Fibroblast of peridontal ligament (primary cell): ENCODE results near the gene PLPPR1.

Experiments used
- DNase-seq: peaks from one replicate; pipeline ENCODE4 v3.0.0-alpha.2; 2010; ENCODE audit errors: extremely low read depth

Gene PLPPR1

GRCh38 chr9:101341958-101342357 lies 313.4 kb downstream of the PLPPR1 start:
- no peak for DNase-seq

DNA sequence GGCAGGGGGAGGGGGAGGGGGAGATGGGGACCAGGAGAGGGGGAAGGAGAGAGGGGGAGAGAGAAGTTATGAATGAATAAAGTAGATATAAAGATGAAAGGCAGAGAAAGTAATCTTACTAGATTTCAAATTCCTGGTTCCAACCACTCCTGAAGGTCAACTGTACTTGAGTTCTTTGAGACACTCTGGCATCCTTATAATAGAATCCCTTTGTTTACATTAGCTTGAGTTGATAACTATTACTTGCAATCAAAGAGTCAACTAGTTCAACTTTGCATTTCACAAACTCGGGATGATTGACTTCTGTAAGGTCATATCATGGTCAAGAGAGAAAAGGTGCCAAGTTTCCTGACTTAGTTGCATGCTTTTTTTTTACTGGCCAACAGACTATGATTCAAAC lies 314.1 kb downstream of the PLPPR1 start:
- DNase-seq = no peak

DNA sequence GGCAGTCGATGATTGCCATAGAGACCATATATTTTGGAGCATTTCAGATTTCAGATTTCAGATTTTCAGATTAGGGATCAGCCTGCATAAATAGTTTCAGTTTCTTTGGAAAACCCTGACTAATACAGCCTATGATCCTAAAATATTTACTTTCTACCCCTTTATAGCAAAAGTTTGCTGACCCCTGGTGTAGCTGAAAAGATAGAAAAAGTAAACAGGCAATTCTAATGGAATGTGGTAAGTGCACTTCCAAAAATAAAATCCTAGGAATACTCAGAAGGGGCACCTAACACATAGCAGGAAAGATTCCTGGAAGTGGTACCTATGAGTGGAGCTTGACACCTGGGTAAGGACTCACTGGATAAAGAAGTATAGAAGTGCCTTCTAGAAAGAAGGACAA lies 321.8 kb downstream of the PLPPR1 start:
- no peak for DNase-seq

- no peak for DNase-seq
These were observed 324.5 kb downstream of the PLPPR1 start for GRCh38 chr9:101352892-101353463.

GRCh38 chr9:101353683-101354082 lies 325.2 kb downstream of the PLPPR1 start:
- no peak for DNase-seq

DNA sequence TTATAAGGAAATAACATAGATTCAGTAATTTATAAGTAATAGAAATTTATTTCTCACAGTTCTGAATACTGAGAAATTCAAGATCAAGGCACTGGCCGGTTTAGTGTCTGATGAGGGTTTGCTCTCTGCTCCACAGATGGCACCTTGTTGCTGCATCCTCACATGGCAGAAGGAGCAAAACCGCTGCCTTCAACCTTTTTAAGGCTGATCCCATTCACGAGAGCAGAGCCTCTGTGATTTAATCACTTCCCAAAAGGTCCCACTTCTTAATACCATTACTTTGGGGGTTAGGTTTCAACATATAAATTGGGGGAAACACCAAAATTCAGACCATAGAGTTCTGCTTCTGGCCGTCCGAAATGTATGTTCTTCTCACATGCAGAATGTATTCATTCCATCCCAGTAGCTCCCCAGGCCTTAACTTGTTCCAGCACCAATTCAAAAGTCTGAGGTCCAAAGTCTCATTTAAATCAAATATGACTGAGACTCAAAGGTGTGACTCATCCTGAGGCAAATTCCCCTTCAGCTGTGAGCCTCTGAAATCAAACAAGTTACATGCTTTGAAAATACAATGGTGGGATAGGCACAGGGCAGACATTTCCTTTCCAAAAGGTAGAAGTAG lies 325.7 kb downstream of the PLPPR1 start:
- DNase-seq = no peak

DNA sequence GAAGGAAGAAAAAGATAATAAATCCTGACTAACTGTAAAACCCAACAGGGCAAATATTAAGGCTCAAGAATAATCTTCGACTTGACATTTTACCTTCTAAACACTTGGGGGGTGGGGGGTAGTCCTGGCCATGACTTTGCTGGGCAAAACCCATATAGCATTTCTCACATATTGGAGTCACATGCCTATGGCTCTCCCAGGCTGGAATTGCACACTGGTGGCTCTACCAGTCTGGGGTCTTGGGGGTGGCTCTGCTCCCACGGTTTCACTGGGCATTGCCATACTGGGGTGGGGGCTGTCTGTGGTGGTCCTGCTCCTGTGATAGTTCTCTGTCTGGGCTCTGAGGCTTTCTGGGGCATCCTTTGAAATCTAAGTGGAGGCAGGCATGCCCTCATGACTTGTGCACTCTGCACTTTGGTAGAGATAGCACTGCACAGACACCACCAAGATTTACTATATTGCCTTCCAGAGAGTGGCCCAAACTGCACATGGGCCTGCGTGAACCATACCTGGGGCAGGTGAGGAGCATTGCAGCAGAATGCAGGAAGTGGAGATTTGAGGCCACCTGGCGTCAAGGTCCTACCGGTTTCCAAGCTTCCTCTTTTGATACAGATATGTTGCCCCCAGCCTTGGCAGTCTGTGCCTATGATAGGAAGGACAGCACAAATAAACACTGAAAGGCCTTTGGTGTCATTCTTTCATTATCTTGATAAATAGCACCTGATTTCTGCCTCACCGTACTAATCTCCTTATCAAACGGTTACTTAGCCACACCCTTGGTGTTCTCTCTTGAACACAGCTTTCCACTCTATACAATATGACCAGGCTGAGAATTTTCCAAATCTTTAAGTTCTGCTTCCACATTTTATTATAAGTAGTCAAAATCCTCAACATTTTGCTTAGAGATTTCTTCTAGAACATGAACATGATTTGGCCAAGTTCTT lies 326.5 kb downstream of the PLPPR1 start:
- no peak for DNase-seq

DNA sequence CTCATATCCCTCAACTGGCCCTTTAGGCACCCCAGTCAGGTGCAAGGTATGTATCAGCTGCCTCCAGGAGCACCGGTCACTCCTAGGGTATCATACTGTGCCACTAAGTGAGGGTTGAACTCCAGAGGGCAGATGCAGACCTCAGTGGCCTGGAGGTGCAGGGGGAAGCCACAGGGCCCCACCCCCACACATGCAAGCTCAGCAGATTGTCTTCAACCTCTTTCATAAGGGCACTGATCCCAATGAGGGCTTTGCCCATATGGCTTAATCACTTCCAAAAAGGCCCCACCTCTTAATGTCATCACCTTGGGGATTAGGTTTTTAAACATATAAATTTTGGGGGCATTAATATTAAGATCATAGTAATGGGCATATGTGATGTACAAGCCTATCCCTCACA lies 328.1 kb downstream of the PLPPR1 start:
- no peak for DNase-seq

DNA sequence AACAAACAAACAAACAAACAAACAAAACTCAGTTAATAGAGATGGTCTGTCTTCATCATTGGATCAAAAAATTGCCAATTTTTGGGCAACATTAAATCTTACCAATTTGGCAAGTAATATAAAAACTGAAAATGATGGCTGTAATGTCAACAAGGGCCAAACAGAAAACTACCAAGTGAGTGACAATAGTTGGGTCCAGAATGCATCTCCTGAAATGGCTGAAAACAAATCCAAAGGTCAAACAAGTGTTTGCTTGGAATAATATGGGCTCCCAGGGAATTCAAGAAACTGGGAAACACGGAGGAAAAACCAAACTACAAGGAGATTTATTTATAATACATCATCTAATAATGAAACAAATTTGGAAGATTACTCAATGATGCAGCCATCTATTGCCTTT lies 331.2 kb downstream of the PLPPR1 start:
- DNase-seq = no peak

DNA sequence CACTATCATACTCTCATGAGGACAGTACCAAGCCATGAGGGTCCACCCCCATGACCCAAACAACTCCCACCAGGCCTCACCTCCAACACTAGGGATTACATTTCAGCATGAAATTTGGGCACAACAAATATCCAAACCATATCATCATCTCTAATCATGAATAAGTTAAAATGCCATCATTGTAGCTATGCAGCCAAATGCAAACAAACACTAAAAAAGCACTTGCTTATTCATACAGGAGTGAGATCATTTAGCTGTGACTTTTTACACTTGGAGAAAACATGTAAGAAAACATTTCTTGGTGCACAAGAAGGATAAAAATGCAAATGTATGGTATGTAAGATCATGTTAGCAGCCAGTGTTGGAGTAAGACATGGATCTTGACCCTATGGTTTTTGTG lies 332.1 kb downstream of the PLPPR1 start:
- no peak for DNase-seq

DNA sequence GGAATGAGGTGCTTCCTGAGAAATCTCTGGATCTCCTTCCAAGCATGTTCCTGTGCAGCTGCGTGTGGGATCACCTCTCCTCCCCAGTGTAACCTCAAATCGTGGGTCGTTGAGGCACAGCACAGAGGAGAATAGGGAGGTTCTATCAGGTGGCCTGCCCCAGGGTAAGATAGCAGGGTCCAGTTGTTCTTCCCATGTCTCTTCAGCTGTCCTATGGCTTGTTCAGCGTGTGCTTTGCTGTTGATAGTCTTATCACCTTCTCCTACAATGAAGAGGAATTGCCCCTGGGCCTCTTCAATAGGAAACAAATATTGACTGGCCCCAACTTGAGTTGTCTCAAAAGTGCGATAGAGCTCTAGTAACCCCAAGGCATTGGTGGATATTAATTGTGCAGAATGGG lies 333.9 kb downstream of the PLPPR1 start:
- DNase-seq = no peak

GRCh38 chr9:101365181-101365580 lies 336.7 kb downstream of the PLPPR1 start:
- peak; percentile 25 for DNase-seq

DNA sequence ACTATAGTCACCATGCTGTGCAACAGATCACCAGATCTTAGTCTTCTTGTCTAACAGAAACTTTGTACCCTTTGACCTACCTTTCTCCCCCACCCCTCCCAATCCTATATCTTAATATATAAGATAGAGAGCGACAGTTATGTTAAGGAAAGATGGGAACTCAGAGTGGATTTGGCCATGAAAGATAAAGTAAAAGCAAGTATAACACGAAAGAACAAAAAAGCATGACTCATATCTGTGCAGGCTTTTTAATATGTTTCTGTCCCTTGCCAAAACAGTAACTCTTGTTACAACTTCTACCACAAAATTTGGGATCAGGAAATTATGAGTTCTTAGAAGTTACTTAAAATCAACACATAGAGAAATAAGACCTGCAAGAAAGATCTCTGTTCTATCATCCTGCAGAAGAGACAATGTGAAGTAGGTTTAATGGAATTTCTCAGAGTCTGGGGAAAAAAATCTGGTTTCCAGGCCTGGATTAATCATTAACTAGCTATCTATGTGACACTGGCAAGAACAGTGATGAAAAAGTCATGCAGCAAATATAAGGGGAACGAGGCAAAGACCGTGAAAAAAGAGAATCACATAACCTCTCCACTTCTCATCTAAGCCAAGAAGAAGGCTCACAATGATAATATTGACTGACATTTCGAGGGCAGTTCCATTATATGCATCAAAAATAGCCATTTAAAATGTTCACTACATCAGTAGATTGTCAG lies 337.7 kb downstream of the PLPPR1 start:
- no peak for DNase-seq

DNA sequence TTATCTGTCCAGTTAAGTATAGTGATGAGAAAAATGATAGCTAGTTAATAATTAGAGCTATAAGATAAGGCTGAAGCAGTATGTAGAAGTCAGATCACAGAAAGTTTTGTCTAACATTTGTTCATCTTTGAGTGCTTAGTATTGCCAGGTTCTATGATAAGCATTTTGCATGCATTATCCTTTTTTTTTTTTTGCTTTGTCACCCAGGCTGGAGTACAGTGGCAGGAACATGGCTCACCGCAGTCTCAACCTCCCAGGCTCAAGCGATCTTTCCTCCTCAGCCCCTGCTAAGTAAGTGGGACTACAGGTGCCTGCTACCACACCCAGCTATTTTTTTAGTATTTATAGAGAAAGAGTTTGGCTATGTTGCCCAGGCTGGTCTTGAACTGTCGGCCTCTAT lies 338.8 kb downstream of the PLPPR1 start:
- DNase-seq = no peak

DNA sequence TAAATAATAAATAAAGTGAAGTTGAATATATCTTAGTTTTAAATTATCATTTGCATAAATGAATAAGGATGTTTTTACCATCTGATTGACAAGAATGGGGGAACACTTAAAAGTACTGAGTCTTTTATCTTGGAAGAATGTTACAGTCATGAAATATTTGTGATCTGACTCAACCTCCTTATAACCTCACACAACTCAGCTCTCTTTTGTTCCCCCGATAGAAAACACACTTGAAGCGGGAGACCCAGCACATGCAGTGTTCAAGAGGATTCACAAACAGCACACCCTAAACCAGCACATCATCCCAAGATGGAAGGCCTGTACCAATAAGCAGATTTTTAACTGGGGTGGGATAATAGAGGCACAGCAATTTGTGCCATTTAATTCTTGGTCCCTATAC lies 340.8 kb downstream of the PLPPR1 start:
- DNase-seq = no peak

DNA sequence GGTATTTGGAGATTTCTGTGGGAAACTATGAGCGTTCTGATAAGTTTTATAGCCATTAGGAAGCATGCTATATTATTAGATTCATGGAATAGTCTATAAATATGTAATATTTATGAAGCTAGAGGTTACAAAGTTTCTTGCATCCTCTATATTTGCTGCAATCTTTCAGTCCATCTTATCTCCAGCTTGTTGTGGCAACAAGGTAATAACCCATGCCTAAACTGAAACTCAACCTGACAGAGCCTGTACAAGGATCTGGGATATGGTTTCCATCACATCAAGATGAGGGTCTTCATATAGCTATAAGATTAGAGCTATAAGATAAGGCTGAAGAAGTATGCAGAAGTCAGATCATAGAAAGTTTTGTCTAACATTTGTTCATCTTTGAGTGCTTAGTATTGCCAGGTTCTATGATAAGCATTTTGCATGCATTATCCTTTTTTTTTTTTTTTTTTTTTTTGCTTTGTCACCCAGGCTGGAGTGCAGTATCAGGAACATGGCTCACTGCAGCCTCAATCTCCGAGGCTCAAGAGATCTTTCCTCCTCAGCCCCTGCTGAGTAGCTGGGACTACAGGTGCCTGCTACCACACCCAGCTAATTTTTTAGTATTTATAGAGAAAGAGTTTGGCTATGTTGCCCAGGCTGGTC lies 341.5 kb downstream of the PLPPR1 start:
- no peak for DNase-seq

DNA sequence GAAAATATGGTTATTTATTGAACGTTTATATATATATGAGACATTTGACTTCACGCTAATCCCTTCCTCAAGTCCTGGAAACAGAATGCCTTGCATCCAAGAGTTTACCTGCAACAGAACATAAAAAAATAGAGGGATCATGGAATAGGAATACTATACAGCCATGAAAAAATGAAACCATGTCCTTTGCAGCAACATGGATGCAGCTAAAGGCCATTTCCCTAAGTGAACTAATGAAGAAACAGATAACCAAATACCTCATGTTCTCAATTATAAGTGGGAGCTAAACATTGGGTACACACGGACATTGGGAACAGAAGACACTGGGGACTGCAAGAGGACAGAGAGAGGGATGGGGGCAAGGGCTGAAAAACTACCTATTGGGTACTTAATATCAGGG lies 343.3 kb downstream of the PLPPR1 start:
- DNase-seq = no peak

DNA sequence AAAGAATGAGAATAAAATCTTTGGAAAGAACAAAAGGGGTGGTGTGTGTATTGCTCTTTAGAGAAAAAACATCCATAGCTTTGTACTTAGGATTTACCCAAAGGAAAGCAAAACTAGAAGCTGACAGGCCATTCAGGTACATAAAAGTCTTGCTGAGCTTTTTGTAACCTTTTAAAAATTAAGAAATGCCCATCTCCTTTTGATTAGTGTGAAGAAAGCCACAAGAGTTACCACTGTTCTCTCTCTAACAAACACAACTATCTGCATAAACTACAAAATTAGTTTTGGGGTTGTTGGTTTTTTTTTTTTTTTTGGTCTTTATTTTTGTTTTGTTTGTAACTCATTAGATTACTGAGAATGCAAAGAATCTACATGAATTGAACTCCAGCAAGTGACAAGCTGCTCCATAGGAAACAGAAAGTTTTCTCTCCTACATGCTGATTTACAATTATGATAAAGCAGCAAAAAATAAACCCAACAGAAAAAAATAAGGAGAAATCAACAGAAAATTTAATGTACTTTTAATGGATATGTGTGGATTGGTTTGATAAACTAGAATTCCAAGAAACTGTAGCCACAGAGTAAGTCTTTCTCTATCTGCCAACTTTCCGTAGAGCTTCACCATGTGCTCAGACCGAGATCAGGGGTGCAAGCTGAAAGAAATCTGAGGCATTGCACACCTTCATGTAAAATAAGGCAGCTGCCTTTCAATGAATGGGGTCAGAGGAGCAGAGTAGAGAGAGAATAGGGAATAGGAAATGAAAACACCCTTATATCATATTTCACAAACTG lies 344.0 kb downstream of the PLPPR1 start:
- no peak for DNase-seq
